GM19023 (cell line): ENCODE results near the gene ARHGAP5.

Experiments used
- ATAC-seq: cut with Tn5 transposase; IDR thresholded peaks from one replicate; pipeline ENCODE4 v1.9.1; 2021; ENCODE audit warnings: mild to moderate bottlenecking, moderate library complexity; ENCODE audit not compliant: unreplicated experiment

ARHGAP5 gene

GRCh38 chr14:32169191-32169590 lies 92.1 kb downstream of the ARHGAP5 start:
- ATAC-seq: no peak

- no peak for ATAC-seq
Observed at GRCh38 chr14:32171469-32171868, 94.4 kb downstream of the ARHGAP5 start.

GRCh38 chr14:32183151-32184058 lies 106.3 kb downstream of the ARHGAP5 start:
- ATAC-seq: no peak

- no peak for ATAC-seq
Observed at GRCh38 chr14:32185097-32185496, 108.0 kb downstream of the ARHGAP5 start.

- ATAC-seq: no peak
Observed at GRCh38 chr14:32186248-32186647, 109.1 kb downstream of the ARHGAP5 start.

GRCh38 chr14:32189811-32190210 lies 112.7 kb downstream of the ARHGAP5 start:
- ATAC-seq: no peak

GRCh38 chr14:32190673-32191072 lies 113.6 kb downstream of the ARHGAP5 start:
- no peak for ATAC-seq

GRCh38 chr14:32192712-32193373 lies 115.7 kb downstream of the ARHGAP5 start:
- ATAC-seq: no peak

- ATAC-seq: no peak
Observed at GRCh38 chr14:32193532-32193931, 116.4 kb downstream of the ARHGAP5 start.

GRCh38 chr14:32195636-32196035 lies 118.5 kb downstream of the ARHGAP5 start:
- ATAC-seq: no peak

GRCh38 chr14:32197919-32198318 lies 120.8 kb downstream of the ARHGAP5 start:
- ATAC-seq: no peak

GRCh38 chr14:32200368-32201192 lies 123.5 kb downstream of the ARHGAP5 start:
- peak; percentile 4 for ATAC-seq

GRCh38 chr14:32201193-32201815 lies 124.2 kb downstream of the ARHGAP5 start:
- ATAC-seq: peak; percentile 70

- ATAC-seq: no peak
Observed at GRCh38 chr14:32201816-32202490, 124.8 kb downstream of the ARHGAP5 start, which contains the start of gene RNU6-7. Gene RNU6-7, plus strand, starts transcription at chr14:32202045.

GRCh38 chr14:32202491-32202997 lies 125.4 kb downstream of the ARHGAP5 start:
- no peak for ATAC-seq

GRCh38 chr14:32202998-32203882 lies 126.1 kb downstream of the ARHGAP5 start, which contains the start of gene RNU6-8:
Gene RNU6-8, minus strand, starts transcription at chr14:32203269.
- ATAC-seq: peak; percentile 67

GRCh38 chr14:32203928-32204357 lies 126.8 kb downstream of the ARHGAP5 start:
- ATAC-seq: no peak

GRCh38 chr14:32205554-32205953 lies 128.4 kb downstream of the ARHGAP5 start:
- no peak for ATAC-seq

- ATAC-seq: no peak
Observed at GRCh38 chr14:32205984-32206383, 128.9 kb downstream of the ARHGAP5 start.
